Omental fat pad (tissue), 4 donors: Measurements from ENCODE around the gene CBY1. TPM values are rescaled to one million over a fixed set of nuclear protein-coding genes. Genes with fewer than 3 reads are reported as not detected.
A peak's percentile ranks its signal among the peaks of the same experiment; 100 is the strongest.

Source experiments
- ATAC-seq: fragments of 150-250 bp; one replicate; pipeline ENCODE4 v1.9.1; 2016; ENCODE audit warnings: mild to moderate bottlenecking, moderate library complexity; ENCODE audit not compliant: low FRiP score
- DNase-seq: peaks from one replicate; pipeline ENCODE4 v3.0.0-alpha.2; 2019; ENCODE audit warnings: low spot score
- total RNA-seq, 4 donors: library from RNA; depleted of rRNA; stranded (reverse); fragments of >200 nt; gene quantifications; one replicate each; pipeline ENCODE4 v1.1.0, GENCODE V29; 2016
- TF ChIP-seq, protein P1 (sequence below), 3 donors: fragments of 450-650 bp; IDR thresholded peaks; one replicate each; pipeline ENCODE4 v1.5.1; 2016 to 2017; ENCODE audit warnings: antibody characterized with exemption in 3 of 3, mild to moderate bottlenecking in 3 of 3, moderate library complexity in 2 of 3

The CBY1 gene
- total RNA-seq, 4 donors from 2014 or later = 7.6 to 25.9 (median 17.4) TPM

DNA sequence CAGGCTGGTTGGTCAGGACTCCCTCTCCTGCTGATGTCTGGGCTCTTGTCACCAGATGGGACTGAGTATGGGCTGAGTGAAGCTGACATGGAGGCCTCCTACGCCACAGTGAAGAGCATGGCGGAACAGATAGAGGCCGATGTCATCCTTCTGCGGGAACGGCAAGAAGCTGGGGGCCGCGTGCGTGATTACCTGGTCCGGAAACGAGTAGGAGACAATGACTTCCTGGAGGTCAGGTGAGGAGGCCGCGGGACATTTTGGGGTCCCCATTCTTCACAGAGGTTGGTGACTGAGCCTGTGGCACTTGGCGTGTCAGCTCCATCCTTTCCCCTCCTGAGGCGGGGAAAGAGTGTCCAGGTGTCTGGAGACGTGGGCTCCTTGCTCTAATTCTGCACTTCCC lies 59.4 kb downstream of the CBY1 start:
- no peak for ATAC-seq
- no peak for DNase-seq
- TF ChIP-seq, protein P1, sequence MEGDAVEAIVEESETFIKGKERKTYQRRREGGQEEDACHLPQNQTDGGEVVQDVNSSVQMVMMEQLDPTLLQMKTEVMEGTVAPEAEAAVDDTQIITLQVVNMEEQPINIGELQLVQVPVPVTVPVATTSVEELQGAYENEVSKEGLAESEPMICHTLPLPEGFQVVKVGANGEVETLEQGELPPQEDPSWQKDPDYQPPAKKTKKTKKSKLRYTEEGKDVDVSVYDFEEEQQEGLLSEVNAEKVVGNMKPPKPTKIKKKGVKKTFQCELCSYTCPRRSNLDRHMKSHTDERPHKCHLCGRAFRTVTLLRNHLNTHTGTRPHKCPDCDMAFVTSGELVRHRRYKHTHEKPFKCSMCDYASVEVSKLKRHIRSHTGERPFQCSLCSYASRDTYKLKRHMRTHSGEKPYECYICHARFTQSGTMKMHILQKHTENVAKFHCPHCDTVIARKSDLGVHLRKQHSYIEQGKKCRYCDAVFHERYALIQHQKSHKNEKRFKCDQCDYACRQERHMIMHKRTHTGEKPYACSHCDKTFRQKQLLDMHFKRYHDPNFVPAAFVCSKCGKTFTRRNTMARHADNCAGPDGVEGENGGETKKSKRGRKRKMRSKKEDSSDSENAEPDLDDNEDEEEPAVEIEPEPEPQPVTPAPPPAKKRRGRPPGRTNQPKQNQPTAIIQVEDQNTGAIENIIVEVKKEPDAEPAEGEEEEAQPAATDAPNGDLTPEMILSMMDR (IDR thresholded peaks at IDR 0.05) = no peak

DNA sequence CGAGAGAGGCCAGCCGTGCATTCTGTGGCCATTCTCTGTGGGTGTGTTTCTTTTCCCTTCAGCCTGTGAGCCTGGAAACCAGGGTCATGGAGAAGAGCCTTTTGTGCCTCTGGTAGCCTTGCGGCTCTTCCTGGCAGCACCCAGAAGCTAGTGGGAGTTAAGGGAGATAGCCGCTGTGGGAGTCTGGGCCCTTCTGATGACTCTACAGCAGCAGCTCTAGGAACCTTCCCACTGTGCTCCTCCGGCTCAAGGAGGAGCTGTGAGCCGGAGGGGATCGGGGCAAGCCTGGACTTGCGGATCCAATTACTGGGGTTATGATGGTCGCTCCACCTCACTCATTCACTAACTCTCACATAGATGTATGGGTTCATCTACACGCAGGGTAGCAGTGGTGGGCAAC lies 59.8 kb downstream of the CBY1 start:
- TF ChIP-seq, protein P1 (IDR thresholded peaks at IDR 0.05) = no peak
- no peak for ATAC-seq
- no peak for DNase-seq

DNA sequence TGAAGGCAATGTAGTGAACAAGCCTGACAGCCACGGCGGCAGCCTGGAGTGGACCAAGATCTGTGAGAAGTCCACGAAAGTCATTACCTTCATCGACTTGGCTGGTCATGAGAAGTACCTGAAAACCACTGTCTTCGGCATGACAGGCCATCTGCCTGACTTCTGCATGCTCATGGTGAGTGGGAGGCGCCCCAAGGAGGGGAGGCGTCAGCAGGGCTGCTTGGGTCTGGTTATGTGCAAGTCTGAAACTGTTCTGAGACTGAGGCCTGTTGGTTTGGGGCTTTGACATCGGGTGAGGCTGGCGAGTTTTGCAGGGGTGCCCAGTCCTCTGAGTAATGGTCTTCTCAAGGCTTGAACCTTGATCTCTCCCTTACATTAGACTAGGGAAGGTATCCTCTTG lies 60.4 kb downstream of the CBY1 start:
- DNase-seq (no peak), ATAC-seq (no peak)
- TF ChIP-seq, protein P1 (IDR thresholded peaks at IDR 0.05) = no peak

DNA sequence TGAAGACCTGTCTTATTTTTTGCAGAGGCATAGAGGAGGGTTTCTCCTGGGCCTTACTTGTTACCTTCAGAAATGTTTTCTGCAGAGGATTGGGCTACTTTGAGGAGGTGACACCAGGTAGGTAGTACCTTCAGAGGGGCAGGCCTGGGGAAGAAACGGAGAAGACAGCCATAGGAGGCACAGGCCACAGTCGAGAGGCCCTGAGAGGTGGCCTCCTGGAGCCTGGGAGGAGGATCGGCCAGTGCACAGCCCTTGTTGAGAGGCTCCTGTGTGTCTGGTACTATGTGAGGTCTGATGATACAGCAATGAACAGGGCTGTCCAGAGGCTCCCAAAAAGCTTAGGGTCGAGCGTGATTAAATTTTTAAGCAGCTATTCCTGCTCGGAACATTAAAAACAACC lies 60.8 kb downstream of the CBY1 start:
- ATAC-seq (no peak), DNase-seq (no peak)
- TF ChIP-seq, protein P1 (IDR thresholded peaks at IDR 0.05) = no peak

DNA sequence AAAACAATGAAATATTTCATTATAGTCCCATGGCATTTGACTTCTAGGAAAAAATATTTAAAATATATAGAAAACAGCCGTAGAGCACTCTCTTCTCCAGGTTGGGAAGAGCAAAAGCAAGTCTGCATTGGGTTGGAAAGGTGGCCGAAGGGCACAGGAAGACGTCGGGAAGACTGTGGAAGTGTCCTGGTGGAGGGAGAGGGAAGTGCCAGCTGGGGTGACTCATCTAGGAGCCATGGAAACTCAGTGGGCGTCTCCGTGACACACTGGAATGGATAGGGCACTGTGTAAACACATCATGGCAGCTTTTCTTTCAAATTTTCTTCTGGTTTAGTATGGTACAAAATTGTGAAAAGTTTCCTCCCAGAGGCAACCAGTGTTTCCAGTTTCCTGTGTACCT lies 62.0 kb downstream of the CBY1 start:
- peak; percentile 50 for DNase-seq
- TF ChIP-seq, protein P1 (IDR thresholded peaks at IDR 0.05) = peak in 1 of 3 donors; percentile 58
- peak; percentile 92 for ATAC-seq

DNA sequence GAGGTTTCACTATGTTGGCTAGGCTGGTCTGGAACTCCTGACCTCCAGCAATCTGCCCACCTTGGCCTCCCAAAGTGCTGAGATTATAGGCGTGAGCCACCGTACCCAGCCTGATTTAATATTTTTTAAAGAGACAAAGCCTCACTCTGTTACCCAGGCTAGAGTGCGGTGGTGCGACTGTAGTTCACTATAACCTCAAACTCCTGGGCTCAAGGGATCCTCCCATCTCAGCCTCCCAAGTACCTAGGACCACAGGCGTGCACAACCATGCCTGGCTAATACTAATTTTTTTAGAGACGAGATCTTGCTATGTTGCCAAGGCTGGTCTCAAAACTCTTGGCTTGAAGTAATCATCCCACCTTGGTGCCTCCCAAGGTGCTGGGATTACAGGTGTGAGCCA lies 62.8 kb downstream of the CBY1 start:
- DNase-seq = peak; percentile 1

DNA sequence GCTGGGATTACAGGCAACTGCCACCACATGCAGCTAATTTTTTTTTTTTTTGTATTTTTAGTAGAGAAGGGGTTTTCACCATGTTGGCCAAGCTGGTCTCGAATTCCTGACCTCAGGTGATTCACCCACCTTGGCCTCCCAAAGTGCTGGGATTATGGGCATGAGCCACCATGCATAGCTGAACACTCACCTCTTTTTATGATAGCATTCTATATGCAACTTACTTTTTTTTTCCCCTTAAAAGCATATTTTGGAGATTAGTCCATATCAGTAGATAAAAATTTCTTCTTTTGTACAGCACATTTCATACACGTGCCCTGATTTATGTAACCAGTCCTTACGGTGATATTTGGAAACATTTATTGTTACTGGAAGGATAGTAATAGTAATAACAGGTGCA lies 63.9 kb downstream of the CBY1 start:
- ATAC-seq (no peak), DNase-seq (no peak)
- TF ChIP-seq, protein P1 (IDR thresholded peaks at IDR 0.05) = no peak

More for the DNA sequence above, 62.8 kb downstream of the CBY1 start:
- TF ChIP-seq, protein P1 (IDR thresholded peaks at IDR 0.05) = no peak
- ATAC-seq = no peak
